IMR-90 (cell line): Measurements from ENCODE around the gene SPRR3. TPM values are rescaled to one million over a fixed set of nuclear protein-coding genes. Genes with fewer than 3 reads are reported as not detected.

Experiments used
- ATAC-seq: fragments of 200-7000 bp; cut with Tn5 transposase; 2 replicates; pipeline ENCODE4 v1.9.1; 2020; ENCODE audit warnings: low read depth, mild to moderate bottlenecking, moderate library complexity
- BruUV-seq: library from RNA; stranded (reverse); fragments of 400-500 nt; replicated peaks from 2 replicates; lab custom pipeline; 2021; lab: Mats Ljungman, UMichigan
- CTCF ChIA-PET: fragments of 300-600 bp; formaldehyde crosslinking; extraction: SDS; loops from one replicate; lab custom pipeline; 2021; ENCODE audit warnings: antibody characterized with exemption; lab: Yijun Ruan, JAX
- POLR2A ChIA-PET: fragments of 300-600 bp; sonication (Branson Sonifier 250); formaldehyde crosslinking; loops from one replicate; lab custom pipeline; 2022; ENCODE audit warnings: antibody characterized with exemption; ENCODE audit not compliant: unreplicated experiment; lab: Charles Lee
- DNase-seq: peaks from one replicate; pipeline ENCODE4 v3.0.0; 2013
- H2AFZ ChIP-seq: replicated peaks from 2 replicates; pipeline ENCODE3; 2013; ENCODE audit warnings: low read length, mild to moderate bottlenecking; ENCODE audit not compliant: poor library complexity
- H2AK5ac ChIP-seq: 2 replicates; pipeline ENCODE4 v1.6.1; 2013; ENCODE audit warnings: low read depth, low read length, inconsistent platforms
- H2AK9ac ChIP-seq: replicated peaks from 2 replicates; pipeline ENCODE3; 2013; ENCODE audit warnings: mild to moderate bottlenecking, low read depth, low read length, moderate library complexity; ENCODE audit not compliant: poor library complexity
- H2BK120ac ChIP-seq: 2 replicates; pipeline ENCODE4 v1.6.1; 2013; ENCODE audit warnings: low read depth, low read length, inconsistent platforms
- H2BK15ac ChIP-seq: 3 replicates; pipeline ENCODE4 v1.6.1; 2013; ENCODE audit warnings: low read depth, low read length, inconsistent platforms
- H2BK20ac ChIP-seq: 2 replicates; pipeline ENCODE4 v1.6.1; 2013; ENCODE audit warnings: low read depth, mild to moderate bottlenecking, inconsistent platforms, low read length, moderate library complexity
- H2BK5ac ChIP-seq: 2 replicates; pipeline ENCODE4 v1.6.1; 2013; ENCODE audit warnings: mild to moderate bottlenecking, low read depth, low read length, inconsistent platforms; ENCODE audit not compliant: poor library complexity, severe bottlenecking
- H3K14ac ChIP-seq: replicated peaks from 2 replicates; pipeline ENCODE4 v1.6.1; 2013; ENCODE audit warnings: low read depth, low read length, inconsistent platforms
- H3K18ac ChIP-seq: 2 replicates; pipeline ENCODE4 v1.6.1; 2013; ENCODE audit warnings: low read depth, low read length, control low read depth
- H3K23ac ChIP-seq: 2 replicates; pipeline ENCODE4 v1.6.1; 2013; ENCODE audit warnings: low read depth, low read length, inconsistent platforms
- H3K27ac ChIP-seq: 2 replicates; pipeline ENCODE4 v1.5.1; 2013; ENCODE audit warnings: mild to moderate bottlenecking, control low read depth, low read length; ENCODE audit not compliant: insufficient read depth
- H3K27me3 ChIP-seq: 2 replicates; pipeline ENCODE4 v1.6.1; 2013; ENCODE audit warnings: low read length; ENCODE audit not compliant: control insufficient read depth, insufficient read depth
- H3K36me3 ChIP-seq: 2 replicates; pipeline ENCODE4 v1.6.1; 2013; ENCODE audit warnings: low read length, mixed read lengths; ENCODE audit not compliant: control insufficient read depth, insufficient read depth
- H3K4ac ChIP-seq: 2 replicates; pipeline ENCODE4 v1.6.1; 2013; ENCODE audit warnings: low read depth, low read length, inconsistent platforms
- H3K4me1 ChIP-seq: 2 replicates; pipeline ENCODE4 v1.6.1; 2013; ENCODE audit warnings: low read length, mixed read lengths; ENCODE audit not compliant: control insufficient read depth, insufficient read depth
- H3K4me2 ChIP-seq: 2 replicates; pipeline ENCODE4 v1.6.1; 2013; ENCODE audit warnings: low read depth, mild to moderate bottlenecking, control low read depth, low read length, moderate library complexity
- H3K4me3 ChIP-seq: 2 replicates; pipeline ENCODE4 v1.5.1; 2013; ENCODE audit warnings: low read depth, mild to moderate bottlenecking, control low read depth, low read length, moderate library complexity; ENCODE audit not compliant: insufficient read depth
- H3K56ac ChIP-seq: 2 replicates; pipeline ENCODE4 v1.6.1; 2013; ENCODE audit warnings: low read length, inconsistent platforms; ENCODE audit not compliant: insufficient read depth; ENCODE audit errors: extremely low read depth
- H3K79me1 ChIP-seq, 2 experiments: 2 replicates each; pipeline ENCODE4 v1.6.1; 2013; ENCODE audit warnings: low read length in 2 of 2, inconsistent platforms in 1 of 2, low read depth in 1 of 2
- H3K9ac ChIP-seq: 2 replicates; pipeline ENCODE4 v1.6.1; 2013; ENCODE audit warnings: low read depth, low read length, control low read depth
- H3K9me1 ChIP-seq: 2 replicates; pipeline ENCODE4 v1.6.1; 2013; ENCODE audit warnings: low read length, inconsistent platforms; ENCODE audit not compliant: insufficient read depth
- H3K9me3 ChIP-seq: 2 replicates; pipeline ENCODE4 v1.6.1; 2013; ENCODE audit warnings: low read length; ENCODE audit not compliant: control insufficient read depth, insufficient read depth
- H4K20me1 ChIP-seq: 2 replicates; pipeline ENCODE4 v1.6.1; 2013; ENCODE audit warnings: low read length, inconsistent platforms; ENCODE audit not compliant: insufficient read depth
- H4K5ac ChIP-seq: 2 replicates; pipeline ENCODE4 v1.6.1; 2013; ENCODE audit warnings: mild to moderate bottlenecking, low read depth, low read length, control low read depth
- H4K8ac ChIP-seq, 2 experiments: 2 replicates each; pipeline ENCODE4 v1.6.1; 2013; ENCODE audit warnings: low read depth in 2 of 2, low read length in 2 of 2, control low read depth in 1 of 2, inconsistent platforms in 1 of 2
- H4K91ac ChIP-seq: 2 replicates; pipeline ENCODE4 v1.6.1; 2013; ENCODE audit warnings: low read depth, low read length, inconsistent platforms; ENCODE audit not compliant: insufficient read depth
- BHLHE40 ChIP-seq: fragments of 150-350 bp; IDR thresholded peaks from 2 replicates; pipeline ENCODE4 v1.6.1; 2016; ENCODE audit warnings: mild to moderate bottlenecking, low read depth, low read length
- CEBPB ChIP-seq: IDR thresholded peaks from 2 replicates; pipeline ENCODE4 v1.6.1; 2012; ENCODE audit warnings: low read depth, low read length, improper control_type of control experiment
- CHD1 ChIP-seq: IDR thresholded peaks from 2 replicates; pipeline ENCODE4 v1.6.1; 2012; ENCODE audit warnings: low read depth, low read length, improper control_type of control experiment
- FOS ChIP-seq: fragments of 150-350 bp; IDR thresholded peaks from 2 replicates; pipeline ENCODE4 v1.6.1; 2016; ENCODE audit warnings: low read depth, low read length
- MAFK ChIP-seq: IDR thresholded peaks from 2 replicates; pipeline ENCODE4 v1.6.1; 2012; ENCODE audit warnings: low read depth, low read length, improper control_type of control experiment
- MXI1 ChIP-seq: IDR thresholded peaks from 2 replicates; pipeline ENCODE4 v1.6.1; 2012; ENCODE audit warnings: low read depth, mild to moderate bottlenecking, low read length, moderate library complexity, borderline replicate concordance
- NFE2L2 ChIP-seq: fragments of 150-350 bp; IDR thresholded peaks from 2 replicates; pipeline ENCODE4 v1.6.1; 2016; ENCODE audit warnings: low read depth, mild to moderate bottlenecking, low read length
- POLR2A ChIP-seq: IDR thresholded peaks from 2 replicates; pipeline ENCODE4 v1.6.1; 2012; ENCODE audit warnings: mild to moderate bottlenecking, low read depth, low read length
- RAD21 ChIP-seq: IDR thresholded peaks from 2 replicates; pipeline ENCODE4 v1.6.1; 2012; ENCODE audit warnings: low read length, improper control_type of control experiment
- RCOR1 ChIP-seq: IDR thresholded peaks from 2 replicates; pipeline ENCODE4 v1.6.1; 2012; ENCODE audit warnings: mild to moderate bottlenecking, low read length, improper control_type of control experiment; ENCODE audit not compliant: insufficient replicate concordance
- RFX5 ChIP-seq: IDR thresholded peaks from 2 replicates; pipeline ENCODE4 v1.8.0; 2012; ENCODE audit warnings: low read depth, mild to moderate bottlenecking, low read length, moderate library complexity
- SMC3 ChIP-seq: fragments of 150-350 bp; IDR thresholded peaks from 2 replicates; pipeline ENCODE4 v1.6.1; 2016; ENCODE audit warnings: low read depth, mild to moderate bottlenecking, antibody characterized with exemption, low read length, moderate library complexity
- WGBS, 2 experiments: methylation state at CpG; one replicate each; pipeline versions ENCODE4 v1.1.5 to v1.1.7; 2013; ENCODE audit warnings: missing lambda C conversion rate in 2 of 2; ENCODE audit not compliant: insufficient read length in 1 of 2; ENCODE audit errors: extremely low coverage in 2 of 2; 5-methylcytosine and 5-hydroxymethylcytosine counted together
- dilution Hi-C: fragments of 300-500 bp; cut with HindIII; formaldehyde crosslinking; loops from one replicate; pipeline ENCODE4 v1.14.3; 2018; ENCODE audit warnings: low sequenced_read_pairs; ENCODE audit not compliant: unreplicated experiment
- in situ Hi-C: fragments of 300-500 bp; cut with MboI; formaldehyde crosslinking; loops from 3 replicates; pipeline ENCODE4 v1.14.3; 2019; ENCODE audit warnings: low sequenced_read_pairs, inconsistent platforms, mixed read lengths
- intact Hi-C: fragments of 100-400 bp; cut with micrococcal nuclease; formaldehyde crosslinking; loops from 2 replicates; pipeline ENCODE4 v1.10.0; 2022
- polyA plus RNA-seq, 3 experiments: library from polyadenylated mRNA; depleted of rRNA; stranded (reverse); fragments of >200 nt; gene quantifications; 2 replicates each; pipeline ENCODE4 v1.2.3, GENCODE V29; 2012; ENCODE audit warnings: low replicate concordance in 1 of 3
- total RNA-seq: library from RNA; depleted of rRNA; stranded (reverse); fragments of >200 nt; gene quantifications from 2 replicates; pipeline ENCODE4 v1.2.3, GENCODE V29; 2012
- TF ChIP-seq, protein P1 (sequence below): fragments of 150-350 bp; IDR thresholded peaks from 2 replicates; pipeline ENCODE4 v1.6.1; 2017; ENCODE audit warnings: mild to moderate bottlenecking, antibody characterized with exemption, low read length, low read depth

Gene SPRR3
- total and polyA plus RNA-seq, 2 of the 4 experiments (the other 2 are of a cell fraction) = not detected

DNA sequence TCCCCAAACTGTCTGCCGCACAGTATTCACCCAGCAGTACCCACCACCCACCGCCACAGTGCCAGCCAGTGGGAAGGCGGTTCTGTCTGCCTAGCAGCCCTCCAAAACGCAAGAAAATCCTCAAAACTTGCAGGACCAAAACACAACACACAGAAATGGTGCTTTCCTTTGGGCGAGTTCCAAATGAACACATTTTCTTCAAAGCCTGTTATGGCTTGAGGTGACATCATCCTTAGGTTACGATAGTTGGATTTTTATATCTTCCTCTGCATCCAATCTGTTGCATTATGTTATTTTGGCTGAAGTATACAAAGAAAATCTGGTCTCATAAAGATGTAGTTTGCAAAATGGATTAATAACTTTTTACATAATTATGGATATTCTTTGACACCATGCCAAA, 8.4 kb upstream of the SPRR3 start:
- Histone ChIP-seq H2BK20ac (no peak overlapping the region), H4K91ac (no peak overlapping the region), H4K20me1 (no peaks in the 10 kb centered on the region), H2BK15ac (no peak overlapping the region), H3K4me1 (no peaks in the 10 kb centered on the region), H2BK120ac (no peak overlapping the region), H2AK9ac (no peak overlapping the region), H2AK5ac (no peak overlapping the region), H4K5ac (no peak overlapping the region), H2AFZ (no peak overlapping the region), H3K18ac (no peak overlapping the region), H3K27ac (no peak overlapping the region), H3K79me1 (no peaks in the 10 kb centered on the region), H4K8ac (no peak overlapping the region), H3K4me2 (no peak overlapping the region), H3K27me3 (no peaks in the 10 kb centered on the region), H3K56ac (no peak overlapping the region), H3K9me3 (no peaks in the 10 kb centered on the region), H3K23ac (no peak overlapping the region), H3K4ac (no peak overlapping the region), H2BK5ac (no peak overlapping the region), H3K9ac (no peak overlapping the region), H3K14ac (no peak overlapping the region), H3K9me1 (no peaks in the 10 kb centered on the region), H3K4me3 (no peak overlapping the region), H3K36me3 (no peaks in the 10 kb centered on the region)
- CTCF ChIA-PET = no interaction called here
- dilution Hi-C loops (no loop called here), in situ Hi-C loops (no loop called here), intact Hi-C loops (no loop called here)
- ATAC-seq (no peak), DNase-seq (no peak)
- POLR2A ChIA-PET = no interaction called here
- BruUV-seq = no TSS peak
- TF ChIP-seq CHD1 (no peak), SMC3 (no peak), FOS (no peak), MAFK (no peak), RAD21 (no peak), MXI1 (no peak), RFX5 (no peak), CEBPB (no peak), NFE2L2 (no peak), RCOR1 (no peak), BHLHE40 (no peak), POLR2A (no peak)
- TF ChIP-seq, protein P1, sequence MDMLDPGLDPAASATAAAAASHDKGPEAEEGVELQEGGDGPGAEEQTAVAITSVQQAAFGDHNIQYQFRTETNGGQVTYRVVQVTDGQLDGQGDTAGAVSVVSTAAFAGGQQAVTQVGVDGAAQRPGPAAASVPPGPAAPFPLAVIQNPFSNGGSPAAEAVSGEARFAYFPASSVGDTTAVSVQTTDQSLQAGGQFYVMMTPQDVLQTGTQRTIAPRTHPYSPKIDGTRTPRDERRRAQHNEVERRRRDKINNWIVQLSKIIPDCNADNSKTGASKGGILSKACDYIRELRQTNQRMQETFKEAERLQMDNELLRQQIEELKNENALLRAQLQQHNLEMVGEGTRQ = no peak
- WGBS, 2 experiments = no CpG with 5 or more reads among the region's 6 CpGs
